OCI-LY7 (cell line): ENCODE measurements around the gene GLYR1. TPM values are rescaled to one million over a fixed set of nuclear protein-coding genes. Genes with fewer than 3 reads are reported as not detected.

Experiments
- BruUV-seq: library from RNA; stranded (reverse); fragments of 400-500 nt; replicated peaks from 2 replicates; lab custom pipeline; 2021; lab: Mats Ljungman, UMichigan
- CTCF ChIA-PET: fragments of 300-600 bp; sonication (Branson Sonifier 250); formaldehyde crosslinking; loops from one replicate; lab custom pipeline; 2022; ENCODE audit warnings: antibody characterized with exemption; ENCODE audit not compliant: unreplicated experiment; lab: Charles Lee
- POLR2A ChIA-PET: fragments of 300-600 bp; sonication (Branson Sonifier 250); formaldehyde crosslinking; loops from one replicate; lab custom pipeline; 2022; ENCODE audit warnings: antibody characterized with exemption; lab: Charles Lee
- DNase-seq: peaks from one replicate; pipeline ENCODE4 v3.0.0-alpha.2; 2015; ENCODE audit warnings: low spot score
- H2AFZ ChIP-seq: fragments of 200-600 bp; sonication (generic), shearing (Covaris generic); 2 replicates; pipeline ENCODE4 v1.6.1; 2014; ENCODE audit warnings: mild to moderate bottlenecking, antibody characterized with exemption, low read length, moderate library complexity
- H3K27ac ChIP-seq: fragments of 200-600 bp; sonication (generic); 2 replicates; pipeline ENCODE4 v1.5.1; 2014; ENCODE audit warnings: mixed run types, low read depth, mild to moderate bottlenecking, moderate library complexity, low read length, inconsistent platforms; ENCODE audit not compliant: poor library complexity, severe bottlenecking
- H3K36me3 ChIP-seq: fragments of 200-600 bp; sonication (generic); 2 replicates; pipeline ENCODE4 v1.6.1; 2014; ENCODE audit warnings: mild to moderate bottlenecking, antibody characterized with exemption, low read length, moderate library complexity, mixed read lengths; ENCODE audit not compliant: insufficient read depth
- H3K4me1 ChIP-seq: fragments of 200-600 bp; sonication (generic); 2 replicates; pipeline ENCODE4 v1.5.1; 2014; ENCODE audit warnings: mild to moderate bottlenecking, low read length; ENCODE audit not compliant: insufficient read depth, poor library complexity, severe bottlenecking
- H3K4me2 ChIP-seq: fragments of 200-600 bp; sonication (generic); 2 replicates; pipeline ENCODE4 v1.6.1; 2014; ENCODE audit warnings: mild to moderate bottlenecking, low read length
- H3K4me3 ChIP-seq: fragments of 200-600 bp; sonication (generic); 2 replicates; pipeline ENCODE4 v1.5.1; 2014; ENCODE audit warnings: mild to moderate bottlenecking, low read depth, low read length; ENCODE audit not compliant: poor library complexity, severe bottlenecking
- H3K79me2 ChIP-seq: fragments of 200-600 bp; sonication (generic); 2 replicates; pipeline ENCODE4 v1.6.1; 2016; ENCODE audit warnings: low read depth, mild to moderate bottlenecking, low read length, moderate library complexity, mixed read lengths; ENCODE audit not compliant: insufficient read depth
- H3K9me2 ChIP-seq: fragments of 200-600 bp; sonication (generic); 2 replicates; pipeline ENCODE4 v1.6.1; 2016; ENCODE audit warnings: mild to moderate bottlenecking, low read length, mixed read lengths; ENCODE audit not compliant: insufficient read depth
- H3K9me3 ChIP-seq: fragments of 200-600 bp; sonication (generic); 2 replicates; pipeline ENCODE4 v1.6.1; 2014; ENCODE audit warnings: mild to moderate bottlenecking, mixed run types, low read length, mixed read lengths
- H4K20me1 ChIP-seq: fragments of 200-600 bp; sonication (generic); 2 replicates; pipeline ENCODE4 v1.6.1; 2014; ENCODE audit warnings: mild to moderate bottlenecking, antibody characterized with exemption, low read length, moderate library complexity, mixed read lengths; ENCODE audit not compliant: insufficient read depth
- CTCF ChIP-seq: fragments of 200-600 bp; sonication (generic); conservative IDR thresholded peaks from 2 replicates; pipeline ENCODE4 v1.5.1; 2014; ENCODE audit warnings: mild to moderate bottlenecking, antibody characterized with exemption, low read length, moderate library complexity, mixed read lengths
- EZH2phosphoT487 ChIP-seq: fragments of 200-600 bp; sonication (generic); IDR thresholded peaks from 2 replicates; pipeline ENCODE4 v1.6.1; 2018; ENCODE audit warnings: low read depth, borderline replicate concordance, mild to moderate bottlenecking, mixed run types, antibody characterized with exemption, low read length, moderate library complexity, mixed read lengths
- intact Hi-C: fragments of 100-400 bp; cut with micrococcal nuclease; formaldehyde crosslinking; loops from one replicate; pipeline ENCODE4 v1.10.0; 2022; ENCODE audit not compliant: unreplicated experiment
- total RNA-seq, 2 experiments: library from RNA; depleted of rRNA in 1 of 2; stranded (reverse); fragments of >200 nt in 1 of 2; shearing (Covaris generic) in 1 of 2; gene quantifications; 2 replicates each; pipeline ENCODE4 v1.2.3, GENCODE V29; 2014 to 2022

GLYR1 gene
- total RNA-seq, 2 experiments from 2014 or later: 48.4 to 113 TPM

- POLR2A ChIA-PET: interaction anchor here (0.6 kb wide), 1 partner anchor 36 kb away, joined by 3 read pairs; the partner anchor contains the start of gene SMIM22
- DNase-seq: no peak
- H4K20me1 ChIP-seq: no peaks in the 10 kb centered on the region
These were observed 15.5 kb downstream of the GLYR1 start for GRCh38 chr16:4831616-4832015.

GRCh38 chr16:4830408-4830807 is 16.7 kb downstream of the GLYR1 start:
- Histone ChIP-seq H3K79me2 (no peaks in the 10 kb centered on the region; the same call in 1 of the 2 replicates), H3K36me3 (peaks cover 91% of the 10 kb centered on the region), H3K27ac (no peak overlapping the region), H3K9me3 (no peaks in the 10 kb centered on the region), H3K4me3 (no peak overlapping the region), H4K20me1 (no peaks in the 10 kb centered on the region), H3K9me2 (no peaks in the 10 kb centered on the region), H2AFZ (no peak overlapping the region), H3K4me1 (no peaks in the 10 kb centered on the region), H3K4me2 (no peak overlapping the region)
- ChIA-PET POLR2A (no interaction called here), CTCF (no interaction called here)
- intact Hi-C loops: no loop called here
- TF ChIP-seq CTCF (no peak), EZH2phosphoT487 (no peak)
- no peak for DNase-seq
- no TSS peak for BruUV-seq

More at GRCh38 chr16:4831616-4832015, 15.5 kb downstream of the GLYR1 start:
- no TSS peak for BruUV-seq
- no peak overlapping the region for H3K4me2 ChIP-seq
- H3K9me2 ChIP-seq: no peaks in the 10 kb centered on the region
- H3K36me3 ChIP-seq: peaks cover 92% of the 10 kb centered on the region
- no peaks in the 10 kb centered on the region for H3K4me1 ChIP-seq
- no peak overlapping the region for H3K4me3 ChIP-seq
- no peaks in the 10 kb centered on the region for H3K9me3 ChIP-seq
- TF ChIP-seq CTCF: no peak
- no peak for TF ChIP-seq EZH2phosphoT487
- intact Hi-C loops: no loop called here
- CTCF ChIA-PET: no interaction called here
- no peaks in the 10 kb centered on the region; the same call in 1 of the 2 replicates for H3K79me2 ChIP-seq
- H3K27ac ChIP-seq: no peak overlapping the region
- H2AFZ ChIP-seq: no peak overlapping the region

- intact Hi-C loops: no loop called here
These were observed 18.3 kb downstream of the GLYR1 start for GRCh38 chr16:4828567-4829321.

More at GRCh38 chr16:4828567-4829321, 18.3 kb downstream of the GLYR1 start:
- no peak for DNase-seq
- BruUV-seq: no TSS peak
- no peaks in the 10 kb centered on the region for H3K9me3 ChIP-seq
- H3K4me3 ChIP-seq: no peak overlapping the region
- no peaks in the 10 kb centered on the region; the same call in 1 of the 2 replicates for H3K79me2 ChIP-seq
- ChIA-PET POLR2A (interaction anchor here (0.7 kb wide), 1 partner anchor 8 kb away, joined by 3 read pairs; no protein-coding TSS in a partner anchor), CTCF (interaction anchor here (0.6 kb wide), 1 partner anchor 1014 kb away, joined by 3 read pairs; no protein-coding TSS in a partner anchor)
- H2AFZ ChIP-seq: no peak overlapping the region
- H4K20me1 ChIP-seq: no peaks in the 10 kb centered on the region
- H3K27ac ChIP-seq: no peak overlapping the region
- no peaks in the 10 kb centered on the region for H3K4me1 ChIP-seq
- peaks cover 91% of the 10 kb centered on the region for H3K36me3 ChIP-seq
- H3K4me2 ChIP-seq: no peak overlapping the region
- TF ChIP-seq EZH2phosphoT487: no peak
- no peak for TF ChIP-seq CTCF
- H3K9me2 ChIP-seq: no peaks in the 10 kb centered on the region
